Measurements from ENCODE around the gene DUOXA1.

GRCh38 chr15:45121706-45122417 lies 7.8 kb downstream of the DUOXA1 start:
- TF ChIP-seq EZH2 (IDR thresholded peaks at IDR 0.05) = no peak
- TF ChIP-seq FOXP2 (optimal IDR thresholded peaks at IDR 0.05; ENCODE audit: control extremely low read depth, extremely low read length, insufficient read depth) = no peak
